Measurements from ENCODE around the gene REXO1. TPM values are rescaled to one million over a fixed set of nuclear protein-coding genes. Genes with fewer than 3 reads are reported as not detected.

REXO1 gene
- total RNA-seq, 1 donor from 2014 or later: 5.7 TPM

GRCh38 chr19:1850809-1851653, 2.7 kb upstream of the REXO1 start:
- Histone ChIP-seq H3K4me1 (ENCODE audit: control insufficient read depth in 3 of 3, insufficient read depth in 3 of 3, low read length in 3 of 3) (peaks cover 31 to 35% (median 32%) of the 10 kb centered on the region in 3 donors), H3K9ac (ENCODE audit: low read depth in 1 of 3, low read length in 3 of 3) (no peak overlapping the region), H3K9me3 (ENCODE audit: control insufficient read depth in 3 of 3, low read length in 3 of 3) (no peaks in the 10 kb centered on the region), H3K4me3 (ENCODE audit: low read length in 3 of 3) (no peak overlapping the region), H3K27me3 (ENCODE audit: control insufficient read depth in 3 of 3, insufficient read depth in 3 of 3, low read length in 3 of 3) (peaks cover 0 to 7% (median 6%) of the 10 kb centered on the region in 3 donors), H3K27ac (ENCODE audit: low read depth, low read length) (no peak overlapping the region), H3K36me3 (ENCODE audit: control insufficient read depth in 3 of 3, insufficient read depth in 3 of 3, low read length in 3 of 3) (no peaks in the 10 kb centered on the region)

- Histone ChIP-seq H3K4me1 (ENCODE audit: control insufficient read depth in 3 of 3, insufficient read depth in 3 of 3, low read length in 3 of 3) (peaks cover 33 to 37% (median 34%) of the 10 kb centered on the region in 3 donors), H3K9ac (ENCODE audit: low read depth in 1 of 3, low read length in 3 of 3) (no peak overlapping the region), H3K4me3 (ENCODE audit: low read length in 3 of 3) (no peak overlapping the region), H3K27me3 (ENCODE audit: control insufficient read depth in 3 of 3, insufficient read depth in 3 of 3, low read length in 3 of 3) (no peaks in the 10 kb centered on the region), H3K27ac (ENCODE audit: low read depth, low read length) (no peak overlapping the region), H3K9me3 (ENCODE audit: control insufficient read depth in 3 of 3, low read length in 3 of 3) (no peaks in the 10 kb centered on the region), H3K36me3 (ENCODE audit: control insufficient read depth in 3 of 3, insufficient read depth in 3 of 3, low read length in 3 of 3) (peaks cover 0 to 4% (median 2%) of the 10 kb centered on the region in 3 donors)
These were observed 1.7 kb upstream of the REXO1 start for GRCh38 chr19:1849886-1850398.

- Histone ChIP-seq H3K4me1 (ENCODE audit: control insufficient read depth in 3 of 3, insufficient read depth in 3 of 3, low read length in 3 of 3) (peaks cover 40 to 44% (median 41%) of the 10 kb centered on the region in 3 donors), H3K36me3 (ENCODE audit: control insufficient read depth in 3 of 3, insufficient read depth in 3 of 3, low read length in 3 of 3) (peaks cover 0 to 5% (median 2%) of the 10 kb centered on the region in 3 donors), H3K27ac (ENCODE audit: low read depth, low read length) (peak overlapping the region; percentile 98), H3K27me3 (ENCODE audit: control insufficient read depth in 3 of 3, insufficient read depth in 3 of 3, low read length in 3 of 3) (no peaks in the 10 kb centered on the region), H3K9ac (ENCODE audit: low read depth in 1 of 3, low read length in 3 of 3) (no peak overlapping the region), H3K4me3 (ENCODE audit: low read length in 3 of 3) (peak overlapping the region in 2 of 3 donors; percentile 67 to 91), H3K9me3 (ENCODE audit: control insufficient read depth in 3 of 3, low read length in 3 of 3) (no peaks in the 10 kb centered on the region)
These were observed 820 bp upstream of the REXO1 start for GRCh38 chr19:1849132-1849474.

- H3K27me3 ChIP-seq (ENCODE audit: control insufficient read depth in 3 of 3, insufficient read depth in 3 of 3, low read length in 3 of 3): no peaks in the 10 kb centered on the region
- peaks cover 0 to 7% (median 2%) of the 10 kb centered on the region in 3 donors for H3K36me3 ChIP-seq (ENCODE audit: control insufficient read depth in 3 of 3, insufficient read depth in 3 of 3, low read length in 3 of 3)
- peak overlapping the region; percentile 98 for H3K27ac ChIP-seq (ENCODE audit: low read depth, low read length)
- peak overlapping the region; percentile 93 to 98 (median 95) for H3K9ac ChIP-seq (ENCODE audit: low read depth in 1 of 3, low read length in 3 of 3)
- peaks cover 47 to 48% (median 48%) of the 10 kb centered on the region in 3 donors for H3K4me1 ChIP-seq (ENCODE audit: control insufficient read depth in 3 of 3, insufficient read depth in 3 of 3, low read length in 3 of 3)
- no peaks in the 10 kb centered on the region for H3K9me3 ChIP-seq (ENCODE audit: control insufficient read depth in 3 of 3, low read length in 3 of 3)
- H3K4me3 ChIP-seq (ENCODE audit: low read length in 3 of 3): peak overlapping the region; percentile 87 to 96 (median 91)
These were observed 442 bp downstream of the REXO1 start for GRCh38 chr19:1847684-1848398.

DNA sequence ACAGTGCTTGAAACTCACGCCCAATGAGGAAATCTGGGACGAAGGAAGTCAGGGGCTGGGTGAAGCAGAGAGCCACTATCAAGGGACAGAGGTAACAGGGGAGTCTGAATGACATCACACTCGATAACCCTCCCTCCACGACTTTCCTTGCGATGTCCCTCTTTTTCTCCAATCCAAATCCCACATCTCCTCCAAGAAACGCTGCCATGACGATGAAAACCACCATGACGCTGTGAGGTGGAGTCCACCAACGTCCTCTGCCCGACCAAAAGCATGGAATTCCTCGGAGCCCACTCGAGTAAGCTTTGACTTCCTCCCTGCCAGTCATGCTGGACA, 967 bp downstream of the REXO1 start:
- H3K4me1 ChIP-seq (ENCODE audit: control insufficient read depth in 3 of 3, insufficient read depth in 3 of 3, low read length in 3 of 3): peaks cover 48 to 53% (median 50%) of the 10 kb centered on the region in 3 donors

GRCh38 chr19:1846517-1847204, 1.6 kb downstream of the REXO1 start:
- no peaks in the 10 kb centered on the region for H3K9me3 ChIP-seq (ENCODE audit: control insufficient read depth in 3 of 3, low read length in 3 of 3)
- no peaks in the 10 kb centered on the region for H3K27me3 ChIP-seq (ENCODE audit: control insufficient read depth in 3 of 3, insufficient read depth in 3 of 3, low read length in 3 of 3)
- peak overlapping the region; percentile 93 to 98 (median 95) for H3K9ac ChIP-seq (ENCODE audit: low read depth in 1 of 3, low read length in 3 of 3)
- no peak overlapping the region for H3K27ac ChIP-seq (ENCODE audit: low read depth, low read length)
- peaks cover 51 to 59% (median 53%) of the 10 kb centered on the region in 3 donors for H3K4me1 ChIP-seq (ENCODE audit: control insufficient read depth in 3 of 3, insufficient read depth in 3 of 3, low read length in 3 of 3)
- H3K4me3 ChIP-seq (ENCODE audit: low read length in 3 of 3): peak overlapping the region; percentile 87 to 96 (median 91)
- peaks cover 0 to 7% (median 2%) of the 10 kb centered on the region in 3 donors for H3K36me3 ChIP-seq (ENCODE audit: control insufficient read depth in 3 of 3, insufficient read depth in 3 of 3, low read length in 3 of 3)

More for the DNA sequence above, 967 bp downstream of the REXO1 start:
- Histone ChIP-seq H3K4me3 (ENCODE audit: low read length in 3 of 3) (peak overlapping the region; percentile 87 to 96 (median 91)), H3K27ac (ENCODE audit: low read depth, low read length) (peak overlapping the region; percentile 98), H3K9me3 (ENCODE audit: control insufficient read depth in 3 of 3, low read length in 3 of 3) (no peaks in the 10 kb centered on the region), H3K9ac (ENCODE audit: low read depth in 1 of 3, low read length in 3 of 3) (peak overlapping the region; percentile 93 to 98 (median 95)), H3K27me3 (ENCODE audit: control insufficient read depth in 3 of 3, insufficient read depth in 3 of 3, low read length in 3 of 3) (no peaks in the 10 kb centered on the region), H3K36me3 (ENCODE audit: control insufficient read depth in 3 of 3, insufficient read depth in 3 of 3, low read length in 3 of 3) (peaks cover 0 to 7% (median 2%) of the 10 kb centered on the region in 3 donors)

GRCh38 chr19:1845642-1846041, 2.6 kb downstream of the REXO1 start:
- Histone ChIP-seq H3K36me3 (ENCODE audit: control insufficient read depth in 3 of 3, insufficient read depth in 3 of 3, low read length in 3 of 3) (peaks cover 0 to 7% (median 2%) of the 10 kb centered on the region in 3 donors), H3K9ac (ENCODE audit: low read depth in 1 of 3, low read length in 3 of 3) (peak overlapping the region in 2 of 3 donors; percentile 40 to 98), H3K9me3 (ENCODE audit: control insufficient read depth in 3 of 3, low read length in 3 of 3) (no peaks in the 10 kb centered on the region), H3K4me3 (ENCODE audit: low read length in 3 of 3) (peak overlapping the region; percentile 0 to 96 (median 54)), H3K27me3 (ENCODE audit: control insufficient read depth in 3 of 3, insufficient read depth in 3 of 3, low read length in 3 of 3) (no peaks in the 10 kb centered on the region), H3K4me1 (ENCODE audit: control insufficient read depth in 3 of 3, insufficient read depth in 3 of 3, low read length in 3 of 3) (peaks cover 56 to 70% (median 59%) of the 10 kb centered on the region in 3 donors), H3K27ac (ENCODE audit: low read depth, low read length) (no peak overlapping the region)

DNA sequence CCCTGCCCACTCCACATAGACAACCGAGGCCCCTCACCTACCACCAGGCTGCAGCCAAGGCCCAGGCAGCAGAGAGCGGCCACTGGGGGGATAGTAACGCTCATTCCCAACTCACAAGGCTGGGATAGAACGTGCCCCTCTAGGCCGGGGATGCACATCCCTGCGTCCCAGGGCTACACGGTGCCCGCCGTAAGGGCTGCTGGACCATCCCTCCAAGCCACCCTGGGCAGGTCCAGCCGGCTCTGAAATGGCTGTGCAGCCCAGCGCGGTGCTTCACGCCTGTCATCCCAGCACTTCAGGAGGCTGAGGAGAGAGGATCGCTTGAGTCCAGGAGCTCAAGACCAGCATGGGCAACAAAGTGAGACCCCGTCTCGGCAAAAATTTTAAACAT, 3.2 kb downstream of the REXO1 start:
- H3K36me3 ChIP-seq (ENCODE audit: control insufficient read depth in 3 of 3, insufficient read depth in 3 of 3, low read length in 3 of 3): peaks cover 0 to 7% (median 2%) of the 10 kb centered on the region in 3 donors
- no peaks in the 10 kb centered on the region for H3K9me3 ChIP-seq (ENCODE audit: control insufficient read depth in 3 of 3, low read length in 3 of 3)
- H3K4me1 ChIP-seq (ENCODE audit: control insufficient read depth in 3 of 3, insufficient read depth in 3 of 3, low read length in 3 of 3): peaks cover 56 to 72% (median 59%) of the 10 kb centered on the region in 3 donors
- no peak overlapping the region for H3K27ac ChIP-seq (ENCODE audit: low read depth, low read length)
- peak overlapping the region in 1 of 3 donors; percentile 0 for H3K4me3 ChIP-seq (ENCODE audit: low read length in 3 of 3)
- peak overlapping the region in 1 of 3 donors; percentile 57 for H3K9ac ChIP-seq (ENCODE audit: low read depth in 1 of 3, low read length in 3 of 3)
- H3K27me3 ChIP-seq (ENCODE audit: control insufficient read depth in 3 of 3, insufficient read depth in 3 of 3, low read length in 3 of 3): no peaks in the 10 kb centered on the region

GRCh38 chr19:1844513-1845124, 3.7 kb downstream of the REXO1 start:
- Histone ChIP-seq H3K4me1 (ENCODE audit: control insufficient read depth in 3 of 3, insufficient read depth in 3 of 3, low read length in 3 of 3) (peaks cover 61 to 77% (median 61%) of the 10 kb centered on the region in 3 donors), H3K36me3 (ENCODE audit: control insufficient read depth in 3 of 3, insufficient read depth in 3 of 3, low read length in 3 of 3) (peaks cover 1 to 7% (median 2%) of the 10 kb centered on the region in 3 donors), H3K4me3 (ENCODE audit: low read length in 3 of 3) (no peak overlapping the region), H3K27me3 (ENCODE audit: control insufficient read depth in 3 of 3, insufficient read depth in 3 of 3, low read length in 3 of 3) (no peaks in the 10 kb centered on the region), H3K9me3 (ENCODE audit: control insufficient read depth in 3 of 3, low read length in 3 of 3) (no peaks in the 10 kb centered on the region), H3K27ac (ENCODE audit: low read depth, low read length) (no peak overlapping the region), H3K9ac (ENCODE audit: low read depth in 1 of 3, low read length in 3 of 3) (peak overlapping the region in 2 of 3 donors; percentile 2 to 57)
